Right cardiac atrium (tissue), 5 donors: ENCODE results near the gene ACTMAP. TPM values are rescaled to one million over a fixed set of nuclear protein-coding genes. Genes with fewer than 3 reads are reported as not detected.

Experiments
- ATAC-seq, 2 donors: fragments of 200-7000 bp; cut with Tn5 transposase; one replicate each; pipeline versions ENCODE4 v1.8.0 to v1.9.1; 2020; ENCODE audit warnings: moderate library complexity in 2 of 2, mild to moderate bottlenecking in 1 of 2
- DNase-seq, 3 donors: peaks; one replicate each; pipeline ENCODE4 v3.0.0-alpha.2; 2020
- H3K27ac ChIP-seq: one replicate; pipeline ENCODE4 v1.5.1; 2013; ENCODE audit warnings: mild to moderate bottlenecking, low read length, control low read depth, moderate library complexity
- H3K27me3 ChIP-seq: one replicate; pipeline ENCODE4 v1.6.1; 2013; ENCODE audit not compliant: control insufficient read depth, insufficient read depth
- H3K4me1 ChIP-seq: one replicate; pipeline ENCODE4 v1.6.1; 2013; ENCODE audit warnings: low read length; ENCODE audit not compliant: control insufficient read depth, insufficient read depth
- H3K4me3 ChIP-seq: one replicate; pipeline ENCODE4 v1.5.1; 2013; ENCODE audit warnings: low read length, control low read depth
- H3K9me3 ChIP-seq: one replicate; pipeline ENCODE4 v1.6.1; 2013; ENCODE audit warnings: low read length; ENCODE audit not compliant: control insufficient read depth
- WGBS: extraction: QIAGEN DNeasy Blood & Tissue Kit; methylation state at CpG from one replicate; pipeline ENCODE4 v1.1.7; 2013; 5-methylcytosine and 5-hydroxymethylcytosine counted together
- intact Hi-C, 4 donors: fragments of 100-400 bp; cut with DNase I; formaldehyde crosslinking; loops; one replicate each; pipeline versions ENCODE4 v1.11.0 to v1.14.0; 2022 to 2023
- long read RNA-seq, 4 donors: library from polyadenylated mRNA; unstranded; transcript quantifications; one replicate each; pipeline ENCODE4 v2.0.0, GENCODE V29; 2020 to 2021
- polyA plus RNA-seq: library from polyadenylated mRNA; stranded (reverse); fragments of 200-250 nt; gene quantifications from one replicate; pipeline ENCODE4 v1.2.3, GENCODE V29; 2013
- total RNA-seq, 4 donors: library from RNA; stranded (reverse); fragmentation: NEBNext Ultra II Directional; extraction: Animal tissue kit (Norgen Biotek cat#: 25700); gene quantifications; one replicate each; pipeline ENCODE4 v1.2.1, GENCODE V29; 2021
- donor health status: healthy with polysubstance abuse.
- donor health status: DM: no; HTN: yes; CAD: no.
- donor health status: DM: no; HTN: no; CAD: no.
- donor health status: DM: no; HTN: yes; CAD: no; lungs with severe emphysema.
- donor health status: DM: yes; HTN: yes; CAD: no.

Gene ACTMAP
- total RNA-seq (1 to 10 TPM; 4.5 to 6.1 (median 5.1) TPM), polyA plus RNA-seq (5.1 TPM)
- long read RNA-seq, donor 1, partial matches to known transcripts = 2 of 10 reads
- long read RNA-seq, donor 1, other reads (novel, unspliced or antisense) = 8 of 10 reads
- long read RNA-seq, donor 2, partial matches to known transcripts = 1 of 4 reads
- long read RNA-seq, donor 2, other reads (novel, unspliced or antisense) = 3 of 4 reads
- long read RNA-seq, donor 3, partial matches to known transcripts = 0 of 6 reads
- long read RNA-seq, donor 3, other reads (novel, unspliced or antisense) = 1 of 6 reads
- long read RNA-seq, donor 4 = 0 reads

DNA sequence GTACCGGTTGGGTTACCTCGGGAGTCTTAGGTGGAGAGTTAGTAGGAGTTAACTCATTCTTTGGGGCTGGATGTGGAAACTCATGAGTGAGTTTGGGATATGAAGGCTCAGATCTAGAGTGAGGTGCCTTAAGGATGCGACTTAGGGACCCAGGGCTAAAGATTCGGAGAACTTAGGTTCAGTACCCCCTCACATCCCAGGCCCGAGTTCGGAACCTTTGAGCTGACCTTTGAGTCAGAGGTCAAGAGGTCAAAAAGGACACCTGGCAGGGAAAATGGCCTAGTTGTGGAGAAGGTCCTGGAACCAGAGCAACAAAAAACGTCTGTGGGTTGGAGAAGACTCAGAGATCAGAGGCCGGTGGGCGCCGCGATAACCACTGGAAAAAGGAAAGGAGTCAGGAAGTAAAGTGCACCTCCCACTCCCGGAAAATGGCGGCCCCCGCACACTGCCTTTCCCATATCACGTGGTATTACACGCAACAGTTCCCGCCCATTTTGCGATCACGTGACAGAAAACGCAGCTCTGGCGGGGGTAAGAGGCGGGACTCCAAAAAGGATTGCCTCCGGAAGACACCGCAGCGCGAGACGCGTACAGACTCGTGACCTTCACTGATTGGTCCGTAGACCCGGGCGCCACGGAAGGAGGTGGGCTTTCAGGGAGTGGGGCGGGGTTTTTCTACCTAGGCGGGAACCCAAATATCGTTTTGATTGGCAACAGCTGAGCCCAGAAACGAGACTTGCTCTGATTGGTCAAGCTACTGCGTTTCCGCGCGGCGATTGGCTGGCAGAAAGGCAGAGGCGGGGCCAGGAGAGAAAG lies at the start of gene ACTMAP:
Gene ACTMAP, minus strand, starts transcription at position 420 of the 816 bp plus-strand sequence. CDS start 674 bp downstream, outside the sequence.
- H3K4me1 ChIP-seq = peaks cover 8% of the 10 kb centered on the region
- no peaks in the 10 kb centered on the region for H3K9me3 ChIP-seq
- no peaks in the 10 kb centered on the region for H3K27me3 ChIP-seq
- DNase-seq = peak; percentile 99 to 100 (median 99)
- WGBS = under 1% methylated on average over 43 of the region's 43 CpGs
- H3K4me3 ChIP-seq = peak within 1 kb of the TSS; percentile 73
- peak within 1 kb of the TSS; percentile 99 for H3K27ac ChIP-seq
- intact Hi-C loops = loop anchor here in 1 of 4 donors (5.0 kb wide), 1 partner anchor 52 kb away; no protein-coding TSS in a partner anchor
- peak; percentile 97 to 98 for ATAC-seq

DNA sequence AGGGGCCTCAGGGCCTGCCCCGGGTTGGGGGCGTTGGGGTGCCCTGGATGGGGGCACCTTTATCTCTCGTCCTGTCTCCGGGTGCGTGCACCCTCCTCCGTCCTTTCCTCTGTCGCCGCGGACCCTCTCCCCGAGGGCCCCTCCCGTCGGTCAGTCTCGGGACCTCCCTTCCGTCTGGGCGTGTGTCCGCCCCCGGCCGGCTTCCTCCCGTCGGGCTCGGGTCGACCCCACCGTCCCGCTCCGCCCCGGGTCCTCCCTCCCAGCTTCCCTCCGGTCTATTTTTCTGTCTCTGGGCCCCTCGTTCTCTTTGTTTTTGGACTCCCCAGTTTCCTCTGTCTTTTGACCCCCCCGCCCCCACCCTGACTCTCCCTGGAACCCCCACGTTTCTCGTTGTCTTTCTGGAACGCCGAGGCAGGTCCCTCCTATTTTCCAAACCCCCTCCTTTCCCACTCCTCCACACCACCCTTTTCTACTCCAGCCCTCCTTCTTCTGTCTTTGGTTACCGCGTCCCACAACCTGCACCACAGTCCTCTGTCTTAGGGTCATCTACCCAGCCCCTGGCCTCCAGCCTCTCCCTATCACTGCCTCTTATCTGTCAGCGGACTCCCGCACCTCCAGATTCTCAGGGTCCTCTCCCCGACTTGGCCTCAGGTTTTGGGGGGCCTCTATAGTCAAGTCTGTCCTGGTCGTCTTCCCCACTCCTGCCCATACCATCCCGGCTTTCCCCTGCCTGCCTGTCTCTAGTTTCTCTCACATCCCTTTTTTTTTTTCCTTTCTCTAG lies 49.5 kb upstream of the ACTMAP start:
- intact Hi-C loops = loop anchor here in 2 of 4 donors (5.0 kb wide), 2 partner anchors 47 to 137 kb away; partner anchors contain the start of genes ACTMAP (in 1 of the 2) and SNRPA (in 1 of the 2)
- DNase-seq (peak; percentile 78 to 90 (median 89)), ATAC-seq (peak; percentile 8 to 46)
- 1% methylated on average over 40 of the region's 40 CpGs for WGBS
- H3K27me3 ChIP-seq = no peaks in the 10 kb centered on the region
- peak overlapping the region; percentile 89 for H3K4me3 ChIP-seq
- no peaks in the 10 kb centered on the region for H3K9me3 ChIP-seq
- H3K4me1 ChIP-seq = peaks cover 40% of the 10 kb centered on the region
- H3K27ac ChIP-seq = peak overlapping the region; percentile 63

GRCh38 chr19:40798683-40799557 lies 48.6 kb upstream of the ACTMAP start, which contains the start of gene EGLN2:
EGLN2 (plus strand) TSS chr19:40799191; CDS start chr19:40800573, 1,382 bp downstream.
- H3K4me3 ChIP-seq = peak within 1 kb of the TSS; percentile 89

DNA sequence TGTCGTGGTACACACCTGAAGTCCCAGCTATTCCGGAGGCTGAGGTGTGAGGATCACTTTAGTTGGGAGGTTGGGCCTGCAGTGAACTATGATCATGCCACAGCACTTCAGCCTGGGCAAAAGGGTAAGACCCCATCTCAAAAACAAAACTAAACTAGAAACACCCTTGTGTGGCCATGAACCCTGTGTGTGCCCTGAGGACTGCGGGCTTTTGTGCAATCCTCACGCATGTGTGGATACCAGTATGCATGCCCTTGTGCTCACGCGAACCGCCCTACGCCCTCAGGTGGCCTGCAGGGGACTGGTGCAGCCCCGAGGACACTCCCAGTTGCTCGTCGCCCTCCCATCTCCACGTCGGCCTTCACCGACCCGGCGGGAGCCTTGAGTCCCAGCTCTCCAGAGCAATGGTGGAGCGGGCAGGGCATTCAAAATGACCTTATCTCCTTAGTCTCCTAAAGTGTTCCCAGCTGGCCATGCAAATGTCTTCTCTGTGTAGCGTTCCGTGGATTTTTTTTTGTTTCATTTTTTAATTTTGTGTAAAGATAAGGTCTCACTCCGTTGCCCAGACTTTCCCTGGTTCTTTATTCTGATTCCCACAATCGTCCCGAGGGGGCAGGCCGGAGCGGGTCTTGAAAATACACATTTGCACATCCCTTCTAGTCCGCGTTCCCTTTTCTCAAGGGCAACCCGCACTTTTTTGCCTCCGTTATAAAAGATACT lies 47.8 kb upstream of the ACTMAP start:
- peak overlapping the region; percentile 89 for H3K4me3 ChIP-seq
- peaks cover 23% of the 10 kb centered on the region for H3K4me1 ChIP-seq
- no peaks in the 10 kb centered on the region for H3K27me3 ChIP-seq
- intact Hi-C loops = no loop called here
- H3K27ac ChIP-seq = peak overlapping the region; percentile 85
- no peaks in the 10 kb centered on the region for H3K9me3 ChIP-seq
- peak; percentile 69 to 89 (median 88) for DNase-seq
- ATAC-seq = peak; percentile 29 to 34
- WGBS = 10% methylated on average over 28 of the region's 28 CpGs

More at GRCh38 chr19:40798683-40799557, 48.6 kb upstream of the ACTMAP start, which contains the start of gene EGLN2:
- peak; percentile 100 for DNase-seq
- intact Hi-C loops = no loop called here
- under 1% methylated on average over 107 of the region's 110 CpGs for WGBS
- H3K4me1 ChIP-seq = peaks cover 31% of the 10 kb centered on the region
- ATAC-seq = peak; percentile 89 to 91
- H3K27ac ChIP-seq = peak within 1 kb of the TSS; percentile 87
- no peaks in the 10 kb centered on the region for H3K9me3 ChIP-seq
- H3K27me3 ChIP-seq = no peaks in the 10 kb centered on the region

DNA sequence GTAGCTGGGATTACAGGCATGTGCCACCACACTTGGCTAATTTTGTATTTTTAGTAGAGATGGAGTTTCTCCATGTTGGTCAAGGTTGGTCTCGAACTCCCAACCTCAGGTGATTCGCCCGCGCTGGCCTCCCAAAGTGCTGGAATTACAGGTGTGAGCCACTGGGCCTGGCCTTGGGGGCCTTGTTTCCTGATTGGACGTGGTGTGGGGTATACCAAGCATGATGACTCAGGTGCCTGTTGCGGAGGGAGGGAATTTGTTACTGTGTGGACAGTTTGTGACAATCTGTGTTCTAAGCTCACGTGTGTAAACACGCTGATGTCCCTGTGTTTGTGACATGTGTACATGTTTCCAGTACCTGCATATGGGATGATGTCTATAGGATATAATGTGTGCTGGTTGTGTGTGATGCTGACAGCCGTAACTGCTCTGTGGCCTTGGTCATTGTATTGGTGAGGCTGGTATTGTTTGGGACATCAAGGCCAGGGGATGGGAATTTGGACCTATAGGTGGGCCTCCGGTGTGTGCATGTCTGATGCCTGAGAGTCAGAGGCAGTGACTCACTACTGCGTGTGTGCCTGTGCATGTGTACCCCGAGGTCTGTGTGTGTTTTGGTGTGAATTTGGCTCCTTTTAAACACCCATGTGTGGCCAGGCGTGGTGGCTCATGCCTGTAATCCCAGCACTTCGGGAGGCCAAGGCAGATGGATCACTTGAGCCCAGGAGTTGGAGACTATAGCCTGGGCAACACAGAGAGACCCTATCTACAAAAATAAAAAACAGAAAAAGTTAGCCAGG lies 47.1 kb upstream of the ACTMAP start:
- no peak for ATAC-seq
- peaks cover 17% of the 10 kb centered on the region for H3K4me1 ChIP-seq
- peak in 1 of 3 donors; percentile 52 for DNase-seq
- H3K4me3 ChIP-seq = no peak overlapping the region
- peak overlapping the region; percentile 85 for H3K27ac ChIP-seq
- no peaks in the 10 kb centered on the region for H3K27me3 ChIP-seq
- 95% methylated on average over 14 of the region's 14 CpGs for WGBS
- intact Hi-C loops = no loop called here
- no peaks in the 10 kb centered on the region for H3K9me3 ChIP-seq

DNA sequence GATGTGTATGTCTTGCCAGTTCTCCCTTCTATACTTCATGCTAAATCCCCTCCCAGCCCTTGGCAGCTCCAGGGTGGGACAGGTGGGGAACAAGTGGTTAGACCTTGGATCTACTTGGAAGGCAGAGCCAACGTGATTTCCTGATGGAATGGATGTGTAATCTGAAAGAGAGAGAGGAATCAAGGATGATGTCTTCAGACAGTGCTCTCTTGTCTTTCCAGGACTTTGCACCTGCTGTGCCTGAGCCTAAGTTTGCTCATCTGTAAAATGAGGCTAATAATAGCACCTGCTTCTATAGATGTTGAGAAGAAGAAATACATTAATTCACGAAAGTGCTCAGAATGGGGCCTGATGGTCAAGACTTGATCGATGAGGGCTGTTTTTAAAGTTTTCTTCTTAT lies 41.7 kb upstream of the ACTMAP start:
- Histone ChIP-seq H3K27me3 (no peaks in the 10 kb centered on the region), H3K27ac (no peak overlapping the region), H3K4me1 (no peaks in the 10 kb centered on the region), H3K9me3 (no peaks in the 10 kb centered on the region), H3K4me3 (no peak overlapping the region)
- DNase-seq = peak in 1 of 3 donors; percentile 28
- 75% methylated on average over 3 of the region's 3 CpGs for WGBS
- intact Hi-C loops = no loop called here
- no peak for ATAC-seq

GRCh38 chr19:40791349-40791748 lies 41.1 kb upstream of the ACTMAP start:
- DNase-seq = peak in 1 of 3 donors; percentile 59
- H3K9me3 ChIP-seq = no peaks in the 10 kb centered on the region
- intact Hi-C loops = no loop called here
- WGBS = 66% methylated on average over 7 of the region's 7 CpGs
- peak; percentile 71 to 82 for ATAC-seq
- H3K27me3 ChIP-seq = no peaks in the 10 kb centered on the region
- no peaks in the 10 kb centered on the region for H3K4me1 ChIP-seq
- no peak overlapping the region for H3K4me3 ChIP-seq
- peak overlapping the region; percentile 28 for H3K27ac ChIP-seq

DNA sequence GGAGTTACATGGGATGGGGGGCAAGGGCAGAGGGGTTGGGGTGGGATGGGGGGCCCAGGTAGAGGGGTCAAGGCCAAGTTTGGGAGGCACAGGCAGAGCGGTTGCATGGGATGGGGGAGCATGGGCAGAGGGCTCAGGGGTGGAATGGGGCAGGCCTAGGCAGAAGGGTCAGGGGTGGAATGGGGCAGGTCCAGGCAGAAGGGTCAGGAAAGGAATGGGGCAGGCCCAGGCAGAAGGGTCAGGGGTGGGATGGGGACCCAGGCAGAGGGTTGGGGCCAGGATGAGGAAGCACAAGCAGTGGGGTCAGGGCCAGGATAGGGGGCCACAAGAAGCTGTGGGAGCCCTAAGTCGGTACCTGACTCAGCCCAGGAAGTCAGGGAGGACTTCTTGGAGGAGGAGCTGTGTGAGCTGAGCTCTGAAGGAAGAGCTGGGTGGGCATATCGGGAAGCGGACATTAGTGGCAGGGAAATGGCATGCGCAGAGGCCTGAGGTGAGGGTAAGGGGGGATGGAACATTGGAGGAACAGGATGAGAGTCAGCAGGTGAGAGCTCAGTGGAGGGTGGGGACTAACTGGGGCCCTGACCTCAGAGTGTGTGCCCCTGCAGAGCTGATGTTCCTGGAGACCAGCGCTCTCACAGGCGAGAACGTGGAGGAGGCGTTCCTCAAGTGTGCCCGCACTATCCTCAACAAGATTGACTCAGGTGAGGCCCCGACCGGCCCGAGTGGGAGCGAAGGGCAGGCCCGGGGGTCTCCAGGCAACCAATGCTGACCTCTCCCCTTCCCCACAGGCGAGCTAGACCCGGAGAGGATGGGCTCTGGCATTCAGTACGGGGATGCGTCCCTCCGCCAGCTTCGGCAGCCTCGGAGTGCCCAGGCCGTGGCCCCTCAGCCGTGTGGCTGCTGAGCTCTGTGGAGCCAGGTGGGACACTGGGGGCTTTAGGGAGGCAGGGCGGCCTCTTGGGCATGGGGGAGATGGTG lies 36.1 kb upstream of the ACTMAP start:
- no peaks in the 10 kb centered on the region for H3K27me3 ChIP-seq
- intact Hi-C loops = no loop called here
- H3K4me3 ChIP-seq = no peak overlapping the region
- H3K27ac ChIP-seq = no peak overlapping the region
- H3K4me1 ChIP-seq = no peaks in the 10 kb centered on the region
- no peak for ATAC-seq
- WGBS = 90% methylated on average over 25 of the region's 25 CpGs
- H3K9me3 ChIP-seq = no peaks in the 10 kb centered on the region
- peak in 1 of 3 donors; percentile 57 for DNase-seq
